Gastrocnemius medialis (tissue), 4 donors: ENCODE measurements around the gene HNRNPF. TPM values are rescaled to one million over a fixed set of nuclear protein-coding genes. Genes with fewer than 3 reads are reported as not detected.
A peak's percentile ranks its signal among the peaks of the same experiment; 100 is the strongest.

ENCODE experiments used
- ATAC-seq, 2 donors: fragments of 150-250 bp; one replicate each; pipeline ENCODE4 v1.9.1; 2016
- DNase-seq, 2 donors: peaks; one replicate each; pipeline ENCODE4 v3.0.0-alpha.2; 2019
- H3K27ac ChIP-seq, 4 donors: fragments of 200-600 bp; sonication (generic); 1 replicate in 1 of 4; 2 replicates in 3 of 4; pipeline ENCODE4 v1.5.1; 2016 to 2018; ENCODE audit warnings: mild to moderate bottlenecking in 2 of 4, moderate library complexity in 1 of 4
- H3K27me3 ChIP-seq, 3 donors: fragments of 200-600 bp; sonication (generic) in 2 of 3; 1 replicate in 1 of 3; 2 replicates in 2 of 3; pipeline versions ENCODE4 v1.5.1 to v1.6.0; 2016 to 2019; ENCODE audit warnings: mild to moderate bottlenecking in 1 of 3, moderate library complexity in 1 of 3
- H3K36me3 ChIP-seq, 2 donors: fragments of 200-600 bp; sonication (generic) in 1 of 2; one replicate each; pipeline ENCODE4 v1.5.1; 2017 to 2018
- H3K4me1 ChIP-seq, 2 donors: fragments of 200-600 bp; sonication (generic) in 1 of 2; one replicate each; pipeline ENCODE4 v1.5.1; 2016 to 2017; ENCODE audit warnings: mild to moderate bottlenecking in 2 of 2
- H3K4me3 ChIP-seq, 4 donors: fragments of 200-600 bp; sonication (generic) in 3 of 4; 1 replicate in 1 of 4; 2 replicates in 3 of 4; pipeline ENCODE4 v1.5.1; 2016 to 2019; ENCODE audit warnings: mild to moderate bottlenecking in 2 of 4
- H3K9me3 ChIP-seq, 3 donors: fragments of 200-600 bp; sonication (generic) in 2 of 3; 1 replicate in 1 of 3; 2 replicates in 2 of 3; pipeline ENCODE4 v1.5.1; 2016 to 2019
- CTCF ChIP-seq, 5 experiments: fragments of 450-650 bp in 3 of 5; fragments of 200-600 bp in 2 of 5; sonication (generic) in 2 of 5; IDR thresholded peaks in 4 of 5; conservative IDR thresholded peaks in 1 of 5; 1 replicate in 4 of 5; 2 replicates in 1 of 5; pipeline ENCODE4 v1.5.1; 2016 to 2019; ENCODE audit warnings: antibody characterized with exemption in 5 of 5, mild to moderate bottlenecking in 3 of 5, moderate library complexity in 3 of 5
- POLR2A ChIP-seq, 2 donors: fragments of 450-650 bp; IDR thresholded peaks; one replicate each; pipeline ENCODE4 v1.6.1; 2017; ENCODE audit warnings: antibody characterized with exemption in 2 of 2, mild to moderate bottlenecking in 2 of 2, moderate library complexity in 2 of 2
- in situ Hi-C, 4 donors: fragments of 200-750 bp; cut with MboI; loops; one replicate each; pipeline versions ENCODE4 v1.15.0 to v1.8.0; 2017; ENCODE audit warnings: low sequenced_read_pairs in 4 of 4
- intact Hi-C: fragments of 100-400 bp; cut with DNase I; formaldehyde crosslinking; loops from one replicate; pipeline ENCODE4 v1.15.1; 2023; ENCODE audit warnings: low total_unique reads
- total RNA-seq, 4 donors: library from RNA; depleted of rRNA; stranded (reverse); fragments of >200 nt; gene quantifications; one replicate each; pipeline versions ENCODE4 v1.1.0 to v1.2.3, GENCODE V29; 2016

HNRNPF gene
- total RNA-seq, 4 donors from 2014 or later = 69.2 to 111 (median 90.6) TPM

- peak overlapping the region; percentile 60 to 87 (median 79) for H3K4me3 ChIP-seq
- H3K4me1 ChIP-seq = peaks cover 0 to 11% of the 10 kb centered on the region in 2 donors
- in situ Hi-C loops (loop anchor here in 2 of 4 donors (25.0 kb wide), 1 partner anchor 1566 kb away; the partner anchor contains the start of gene DEPP1 (in 2 of the 2)), intact Hi-C loops (loop anchor here (1.0 kb wide), 1 partner anchor 16 kb away; the partner anchor contains the start of gene ZNF487)
- no peak for ATAC-seq
- no peak for DNase-seq
- TF ChIP-seq POLR2A (IDR thresholded peaks at IDR 0.05) = no peak
- no peak for TF ChIP-seq CTCF (IDR thresholded peaks at IDR 0.05 in 4 of 5, conservative IDR thresholded peaks at IDR 0.05 in 1 of 5)
- H3K36me3 ChIP-seq = no peaks in the 10 kb centered on the region
- no peaks in the 10 kb centered on the region for H3K9me3 ChIP-seq
- H3K27me3 ChIP-seq = no peaks in the 10 kb centered on the region
- H3K27ac ChIP-seq = peak overlapping the region; percentile 92 to 100 (median 96)
These were observed 12.2 kb upstream of the HNRNPF start for GRCh38 chr10:43421201-43421507.

DNA sequence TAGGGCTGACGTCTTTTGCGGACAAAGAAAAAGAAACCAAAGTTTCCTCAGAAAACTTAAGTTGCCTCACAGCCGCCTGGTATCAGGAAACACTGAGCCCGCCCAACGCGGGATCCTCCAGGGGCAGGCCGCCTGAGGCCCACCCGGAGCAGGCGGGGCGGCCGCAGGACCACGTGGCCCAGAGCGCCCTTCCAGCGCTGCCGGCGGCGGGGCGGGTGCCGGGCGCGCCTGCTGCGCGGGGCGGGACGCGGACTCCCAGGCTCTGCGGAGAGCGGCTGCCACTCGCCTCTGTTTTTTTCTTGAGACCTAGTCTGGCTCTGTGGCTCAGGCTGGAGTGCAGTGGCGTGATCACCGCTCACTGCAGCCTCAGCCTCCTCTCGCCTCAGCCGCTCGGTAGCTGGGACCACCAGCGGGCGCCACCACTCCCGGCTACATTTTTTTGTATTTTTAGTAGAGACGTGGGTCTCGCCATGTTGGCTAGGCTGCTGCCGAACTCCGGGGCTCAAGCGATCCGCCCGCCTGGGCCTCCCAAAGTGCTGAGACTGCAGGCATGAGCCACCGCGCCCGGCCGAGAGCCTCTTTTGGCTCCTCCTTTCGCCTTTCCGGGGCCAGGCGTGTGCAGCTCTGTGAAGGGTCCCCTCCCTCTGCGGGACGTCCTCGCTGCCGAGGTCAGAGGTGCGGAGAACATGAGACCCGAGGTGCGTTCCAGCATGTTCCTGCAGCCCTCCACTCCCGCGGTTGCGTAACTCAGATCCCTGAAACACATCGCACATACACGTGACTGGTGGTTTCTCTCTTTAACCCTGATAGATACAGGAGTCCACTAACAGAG is 11.6 kb upstream of the HNRNPF start:
- Histone ChIP-seq H3K9me3 (no peaks in the 10 kb centered on the region), H3K4me1 (peaks cover 0 to 11% of the 10 kb centered on the region in 2 donors), H3K36me3 (no peaks in the 10 kb centered on the region), H3K27ac (peak overlapping the region; percentile 92 to 100 (median 96)), H3K27me3 (no peaks in the 10 kb centered on the region), H3K4me3 (peak overlapping the region; percentile 60 to 87 (median 79))
- DNase-seq (peak; percentile 87 to 95), ATAC-seq (peak; percentile 92 to 93)
- intact Hi-C loops (loop anchor here (1.0 kb wide), 3 partner anchors 11 to 23 kb away; partner anchors contain the start of genes HNRNPF and ZNF487), in situ Hi-C loops (loop anchor here in 2 of 4 donors (25.0 kb wide), 1 partner anchor 1567 kb away; the partner anchor contains the start of gene DEPP1 (in 2 of the 2))
- TF ChIP-seq POLR2A (IDR thresholded peaks at IDR 0.05) = peak; percentile 68 to 88
- TF ChIP-seq CTCF (IDR thresholded peaks at IDR 0.05 in 4 of 5, conservative IDR thresholded peaks at IDR 0.05 in 1 of 5) = peak in 1 of 5 experiments; percentile 21

DNA sequence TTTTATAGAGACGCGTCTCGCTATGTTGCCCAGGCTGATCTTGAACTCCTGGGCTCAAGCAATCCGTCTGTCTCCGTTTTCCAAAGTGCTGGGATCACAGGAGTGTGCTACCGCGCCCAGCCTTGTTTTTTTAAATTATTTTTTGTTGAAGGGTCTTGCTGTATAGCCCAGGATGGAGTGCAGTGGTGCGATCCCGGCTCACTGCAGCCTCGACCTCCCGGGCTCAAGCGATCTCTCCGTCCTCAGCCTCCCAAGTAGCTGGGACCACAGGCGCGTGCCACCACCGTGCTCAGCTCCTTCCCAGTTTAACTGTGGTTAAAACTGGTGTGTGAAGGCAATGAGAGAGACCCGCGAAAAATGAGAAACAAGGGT is 11.0 kb upstream of the HNRNPF start:
- H3K36me3 ChIP-seq = no peaks in the 10 kb centered on the region
- intact Hi-C loops (loop anchor here (1.0 kb wide), 2 partner anchors 11 to 23 kb away; partner anchors contain the start of gene HNRNPF), in situ Hi-C loops (loop anchor here in 2 of 4 donors (25.0 kb wide), 1 partner anchor 1567 kb away; the partner anchor contains the start of gene DEPP1 (in 2 of the 2))
- H3K9me3 ChIP-seq = no peaks in the 10 kb centered on the region
- H3K27me3 ChIP-seq = no peaks in the 10 kb centered on the region
- H3K27ac ChIP-seq = peak overlapping the region; percentile 92 to 100 (median 96)
- ATAC-seq = peak; percentile 4 to 12
- DNase-seq = no peak
- peak overlapping the region; percentile 60 to 87 (median 79) for H3K4me3 ChIP-seq
- TF ChIP-seq CTCF (IDR thresholded peaks at IDR 0.05 in 4 of 5, conservative IDR thresholded peaks at IDR 0.05 in 1 of 5) (no peak), POLR2A (IDR thresholded peaks at IDR 0.05) (no peak)
- peaks cover 0 to 11% of the 10 kb centered on the region in 2 donors for H3K4me1 ChIP-seq

DNA sequence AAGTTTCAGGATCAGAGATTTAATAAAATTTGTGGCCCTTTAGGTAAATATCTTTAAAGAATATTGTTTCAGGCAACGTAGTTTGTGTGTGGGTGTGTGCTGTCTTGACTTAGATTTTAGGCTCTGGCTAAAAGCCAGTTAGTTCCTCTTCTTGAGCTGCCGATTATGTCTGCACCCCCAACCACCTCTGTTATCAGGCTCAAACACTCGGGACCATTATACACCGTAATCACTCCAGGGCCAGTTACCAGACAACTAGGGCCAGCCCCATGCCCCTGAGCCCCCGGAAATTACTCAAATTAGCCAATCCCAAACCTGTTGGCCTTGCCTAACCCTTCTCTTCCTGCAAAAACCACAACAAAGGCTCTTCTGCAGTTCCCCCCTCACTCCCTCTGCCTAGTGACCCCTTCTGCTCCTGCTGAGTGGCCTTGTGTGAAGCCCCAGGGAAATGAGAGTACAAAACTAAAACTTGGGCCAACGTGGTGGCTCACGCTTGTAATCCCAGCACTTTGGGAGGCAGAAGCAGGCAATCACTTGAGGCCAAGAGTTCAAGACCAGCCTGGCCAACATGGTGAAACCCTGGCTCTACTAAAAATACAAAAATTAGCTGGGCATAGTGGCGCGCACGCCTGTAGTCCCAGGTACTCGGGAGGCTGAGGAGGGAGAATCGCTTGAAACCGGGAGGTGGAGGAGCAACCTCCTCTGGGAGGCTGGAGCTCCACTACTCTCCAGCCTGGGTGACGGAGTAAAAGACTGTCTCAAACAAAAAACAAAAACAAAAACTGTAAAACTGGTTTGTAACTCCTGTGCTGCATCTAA is 9.2 kb upstream of the HNRNPF start:
- Histone ChIP-seq H3K4me3 (no peak overlapping the region), H3K27ac (peak overlapping the region in 1 of 4 donors; percentile 18), H3K9me3 (no peaks in the 10 kb centered on the region), H3K27me3 (no peaks in the 10 kb centered on the region), H3K36me3 (no peaks in the 10 kb centered on the region), H3K4me1 (peaks cover 0 to 11% of the 10 kb centered on the region in 2 donors)
- TF ChIP-seq CTCF (IDR thresholded peaks at IDR 0.05 in 4 of 5, conservative IDR thresholded peaks at IDR 0.05 in 1 of 5) = no peak
- TF ChIP-seq POLR2A (IDR thresholded peaks at IDR 0.05) = no peak
- ATAC-seq (no peak), DNase-seq (no peak)
- in situ Hi-C loops (loop anchor here in 2 of 4 donors (25.0 kb wide), 1 partner anchor 1569 kb away; the partner anchor contains the start of gene DEPP1 (in 2 of the 2)), intact Hi-C loops (no loop called here)
